Tibial nerve (tissue), 4 donors: ENCODE measurements around the gene SCRG1. TPM values are rescaled to one million over a fixed set of nuclear protein-coding genes. Genes with fewer than 3 reads are reported as not detected.

Experiments used
- DNase-seq, 2 donors: peaks; one replicate each; pipeline ENCODE4 v3.0.0-alpha.2; 2019; ENCODE audit warnings: low spot score in 2 of 2
- H3K27ac ChIP-seq, 4 donors: fragments of 200-600 bp; sonication (generic) in 3 of 4; one replicate each; pipeline ENCODE4 v1.5.1; 2017 to 2019; ENCODE audit warnings: mild to moderate bottlenecking in 1 of 4
- H3K27me3 ChIP-seq, 2 donors: fragments of 200-600 bp; sonication (generic) in 1 of 2; one replicate each; pipeline versions ENCODE4 v1.5.1 to v1.6.0; 2017 to 2019
- H3K36me3 ChIP-seq, 3 donors: fragments of 200-600 bp; sonication (generic); one replicate each; pipeline ENCODE4 v1.5.1; 2018 to 2019
- H3K4me1 ChIP-seq, 4 donors: fragments of 200-600 bp; sonication (generic) in 3 of 4; one replicate each; pipeline ENCODE4 v1.5.1; 2017 to 2019
- H3K4me3 ChIP-seq, 4 donors: fragments of 200-600 bp; sonication (generic) in 3 of 4; one replicate each; pipeline ENCODE4 v1.5.1; 2017 to 2019; ENCODE audit warnings: mild to moderate bottlenecking in 1 of 4, moderate library complexity in 1 of 4
- H3K9me3 ChIP-seq, 4 donors: fragments of 200-600 bp; sonication (generic) in 3 of 4; one replicate each; pipeline ENCODE4 v1.5.1; 2017 to 2019
- EP300 ChIP-seq, 2 donors: sonication (generic); formaldehyde crosslinking; IDR thresholded peaks; one replicate each; pipeline ENCODE4 v1.6.1; 2017; ENCODE audit warnings: antibody characterized with exemption in 2 of 2, mild to moderate bottlenecking in 1 of 2
- POLR2A ChIP-seq, 2 donors: fragments of 450-650 bp; IDR thresholded peaks; one replicate each; pipeline ENCODE4 v1.6.1; 2017; ENCODE audit warnings: antibody characterized with exemption in 2 of 2, mild to moderate bottlenecking in 2 of 2, moderate library complexity in 2 of 2
- WGBS, 2 donors: methylation state at CpG; one replicate each; pipeline ENCODE4 v1.1.5; 2018; 5-methylcytosine and 5-hydroxymethylcytosine counted together
- total RNA-seq, 4 donors: library from RNA; depleted of rRNA; stranded (reverse); fragments of >200 nt; gene quantifications; one replicate each; pipeline ENCODE4 v1.1.0, GENCODE V29; 2016
- TF ChIP-seq, protein P1 (sequence below), 5 experiments: fragments of 200-600 bp in 3 of 5; fragments of 450-650 bp in 2 of 5; sonication (generic) in 3 of 5; IDR thresholded peaks; one replicate each; pipeline ENCODE4 v1.5.1; 2016 to 2019; ENCODE audit warnings: antibody characterized with exemption in 5 of 5, mild to moderate bottlenecking in 3 of 5, moderate library complexity in 2 of 5

Gene SCRG1
- 1 to 10 TPM in 1 of 4 donors, under 1 TPM in 3; 0.21 to 2.2 (median 0.59) TPM for total RNA-seq

DNA sequence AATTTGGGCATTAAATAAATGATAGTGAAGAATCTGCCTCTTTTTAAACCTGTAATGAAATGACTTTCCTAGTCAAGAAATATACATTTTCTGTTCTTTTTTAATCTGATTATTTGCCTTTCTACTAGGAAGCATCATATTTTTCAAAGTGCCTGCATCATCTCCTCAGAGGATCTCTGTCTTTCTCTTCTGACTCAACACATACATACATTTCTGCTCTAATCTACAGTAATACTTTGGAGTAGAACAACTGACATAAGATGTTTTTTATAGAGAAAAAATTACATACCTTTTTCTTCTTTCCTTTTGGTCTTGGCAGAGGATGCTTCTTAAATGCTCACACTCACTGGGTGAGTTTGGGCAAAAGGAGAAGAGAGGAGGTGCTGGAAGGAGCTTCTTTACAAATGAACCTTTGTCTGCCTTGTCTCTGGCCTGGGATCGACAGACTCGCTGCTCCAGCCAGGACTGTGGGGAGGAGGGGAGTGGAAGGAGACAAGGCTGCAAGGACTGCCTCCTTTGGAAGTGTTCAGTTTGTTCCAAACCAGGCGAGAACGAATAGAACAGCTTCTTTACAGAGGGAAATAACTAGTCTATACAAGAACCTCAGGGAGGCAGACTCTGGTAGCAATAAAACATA lies at the start of gene SCRG1:
TSS of gene SCRG1 (minus strand) at position 338 of the 637 bp plus-strand sequence. CDS start 7,702 bp downstream, outside the sequence.
- H3K27me3 ChIP-seq = no peaks in the 10 kb centered on the region
- H3K36me3 ChIP-seq = peaks cover 0 to 32% (median 0%) of the 10 kb centered on the region in 3 donors
- no peak within 1 kb of the TSS for H3K4me3 ChIP-seq
- DNase-seq = peak in 1 of 2 donors; percentile 38
- TF ChIP-seq EP300 (IDR thresholded peaks at IDR 0.05) (no peak), POLR2A (IDR thresholded peaks at IDR 0.05) (no peak)
- TF ChIP-seq, protein P1, sequence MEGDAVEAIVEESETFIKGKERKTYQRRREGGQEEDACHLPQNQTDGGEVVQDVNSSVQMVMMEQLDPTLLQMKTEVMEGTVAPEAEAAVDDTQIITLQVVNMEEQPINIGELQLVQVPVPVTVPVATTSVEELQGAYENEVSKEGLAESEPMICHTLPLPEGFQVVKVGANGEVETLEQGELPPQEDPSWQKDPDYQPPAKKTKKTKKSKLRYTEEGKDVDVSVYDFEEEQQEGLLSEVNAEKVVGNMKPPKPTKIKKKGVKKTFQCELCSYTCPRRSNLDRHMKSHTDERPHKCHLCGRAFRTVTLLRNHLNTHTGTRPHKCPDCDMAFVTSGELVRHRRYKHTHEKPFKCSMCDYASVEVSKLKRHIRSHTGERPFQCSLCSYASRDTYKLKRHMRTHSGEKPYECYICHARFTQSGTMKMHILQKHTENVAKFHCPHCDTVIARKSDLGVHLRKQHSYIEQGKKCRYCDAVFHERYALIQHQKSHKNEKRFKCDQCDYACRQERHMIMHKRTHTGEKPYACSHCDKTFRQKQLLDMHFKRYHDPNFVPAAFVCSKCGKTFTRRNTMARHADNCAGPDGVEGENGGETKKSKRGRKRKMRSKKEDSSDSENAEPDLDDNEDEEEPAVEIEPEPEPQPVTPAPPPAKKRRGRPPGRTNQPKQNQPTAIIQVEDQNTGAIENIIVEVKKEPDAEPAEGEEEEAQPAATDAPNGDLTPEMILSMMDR (IDR thresholded peaks at IDR 0.05) = no peak
- H3K27ac ChIP-seq = peak within 1 kb of the TSS in 1 of 4 donors; percentile 51
- WGBS, 2 donors = 32 to 35% methylated on average over 4 of the region's 4 CpGs
- peaks cover 0 to 21% (median 4%) of the 10 kb centered on the region in 4 donors for H3K4me1 ChIP-seq
- no peaks in the 10 kb centered on the region for H3K9me3 ChIP-seq

DNA sequence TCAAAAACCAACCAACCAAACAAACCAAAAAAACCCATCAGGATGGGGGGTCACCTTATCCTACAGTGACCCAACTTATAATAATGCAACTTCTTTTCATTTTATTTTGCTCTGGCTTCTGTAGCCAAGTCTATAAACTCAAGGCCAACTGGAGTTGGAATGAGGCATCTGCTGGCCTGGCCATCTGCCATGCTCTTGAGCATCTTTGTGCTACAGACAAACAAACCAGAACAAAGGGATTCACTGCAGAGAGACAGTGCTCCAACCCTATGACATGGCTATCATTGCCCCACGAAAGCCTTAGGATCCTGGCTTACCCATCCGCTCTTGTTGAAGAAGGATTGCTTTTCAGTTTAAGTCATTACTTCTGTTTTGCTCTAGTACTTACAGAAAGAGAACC lies 49.2 kb upstream of the SCRG1 start:
- TF ChIP-seq, protein P1 (IDR thresholded peaks at IDR 0.05) = no peak
- TF ChIP-seq POLR2A (IDR thresholded peaks at IDR 0.05) (no peak), EP300 (IDR thresholded peaks at IDR 0.05) (no peak)
- H3K27ac ChIP-seq = no peak overlapping the region
- H3K4me1 ChIP-seq = peaks cover 0 to 13% (median 0%) of the 10 kb centered on the region in 4 donors
- no peaks in the 10 kb centered on the region for H3K9me3 ChIP-seq
- 69 to 77% methylated on average over 2 of the region's 2 CpGs for WGBS, 2 donors
- H3K4me3 ChIP-seq = no peak overlapping the region
- no peaks in the 10 kb centered on the region for H3K27me3 ChIP-seq
- DNase-seq = no peak
- H3K36me3 ChIP-seq = peaks cover 0 to 19% (median 0%) of the 10 kb centered on the region in 3 donors

DNA sequence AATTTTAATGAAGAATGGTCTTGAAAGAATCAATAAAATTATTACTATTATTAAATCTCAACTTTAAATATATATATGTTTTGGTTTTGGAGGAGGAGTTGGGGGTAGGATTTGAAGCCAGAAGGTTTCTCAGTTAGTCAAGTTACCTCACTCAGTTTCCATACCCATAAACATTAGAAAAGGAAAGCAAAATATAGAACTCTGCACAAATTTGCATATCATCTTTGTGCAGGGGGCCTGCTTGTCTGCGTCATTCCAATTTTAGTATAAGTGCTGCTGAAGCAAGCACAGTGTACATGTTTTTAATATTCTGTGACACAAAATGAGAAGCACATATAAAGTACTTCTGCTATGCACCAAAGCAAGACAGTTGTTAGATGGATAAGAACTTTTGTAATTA lies 47.5 kb upstream of the SCRG1 start:
- DNase-seq = no peak
- H3K36me3 ChIP-seq = peaks cover 0 to 31% (median 0%) of the 10 kb centered on the region in 3 donors
- WGBS, 2 donors = 96 to 100% methylated on average over 1 of the region's 1 CpG
- H3K4me1 ChIP-seq = peaks cover 0 to 13% (median 0%) of the 10 kb centered on the region in 4 donors
- TF ChIP-seq, protein P1 (IDR thresholded peaks at IDR 0.05) = no peak
- TF ChIP-seq EP300 (IDR thresholded peaks at IDR 0.05) (no peak), POLR2A (IDR thresholded peaks at IDR 0.05) (no peak)
- no peaks in the 10 kb centered on the region for H3K9me3 ChIP-seq
- no peak overlapping the region for H3K4me3 ChIP-seq
- no peak overlapping the region for H3K27ac ChIP-seq
- no peaks in the 10 kb centered on the region for H3K27me3 ChIP-seq

DNA sequence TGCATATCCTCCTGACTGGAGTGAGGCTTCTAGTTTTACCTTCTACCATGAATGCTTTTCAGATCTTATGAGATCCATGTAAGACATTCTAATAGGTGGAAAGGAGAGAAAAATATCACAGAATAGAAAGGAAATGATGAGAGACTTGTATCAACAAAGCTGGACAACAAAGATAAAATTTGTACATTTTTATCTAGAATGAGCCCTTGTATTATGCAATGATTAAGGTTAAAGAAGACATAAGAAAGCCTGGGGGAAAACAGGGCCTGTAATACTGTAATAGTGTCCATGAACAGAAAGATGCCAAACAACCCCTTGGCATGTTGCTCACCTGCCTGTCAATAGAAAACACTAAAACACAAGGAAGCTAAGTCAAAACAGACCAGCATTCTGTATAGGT lies 44.2 kb upstream of the SCRG1 start:
- H3K9me3 ChIP-seq = peaks cover 0 to 7% (median 0%) of the 10 kb centered on the region in 4 donors
- H3K4me3 ChIP-seq = no peak overlapping the region
- H3K27ac ChIP-seq = no peak overlapping the region
- no peak for DNase-seq
- peaks cover 0 to 50% (median 0%) of the 10 kb centered on the region in 3 donors for H3K36me3 ChIP-seq
- H3K4me1 ChIP-seq = peaks cover 0 to 4% (median 0%) of the 10 kb centered on the region in 4 donors
- TF ChIP-seq, protein P1 (IDR thresholded peaks at IDR 0.05) = no peak
- H3K27me3 ChIP-seq = no peaks in the 10 kb centered on the region

DNA sequence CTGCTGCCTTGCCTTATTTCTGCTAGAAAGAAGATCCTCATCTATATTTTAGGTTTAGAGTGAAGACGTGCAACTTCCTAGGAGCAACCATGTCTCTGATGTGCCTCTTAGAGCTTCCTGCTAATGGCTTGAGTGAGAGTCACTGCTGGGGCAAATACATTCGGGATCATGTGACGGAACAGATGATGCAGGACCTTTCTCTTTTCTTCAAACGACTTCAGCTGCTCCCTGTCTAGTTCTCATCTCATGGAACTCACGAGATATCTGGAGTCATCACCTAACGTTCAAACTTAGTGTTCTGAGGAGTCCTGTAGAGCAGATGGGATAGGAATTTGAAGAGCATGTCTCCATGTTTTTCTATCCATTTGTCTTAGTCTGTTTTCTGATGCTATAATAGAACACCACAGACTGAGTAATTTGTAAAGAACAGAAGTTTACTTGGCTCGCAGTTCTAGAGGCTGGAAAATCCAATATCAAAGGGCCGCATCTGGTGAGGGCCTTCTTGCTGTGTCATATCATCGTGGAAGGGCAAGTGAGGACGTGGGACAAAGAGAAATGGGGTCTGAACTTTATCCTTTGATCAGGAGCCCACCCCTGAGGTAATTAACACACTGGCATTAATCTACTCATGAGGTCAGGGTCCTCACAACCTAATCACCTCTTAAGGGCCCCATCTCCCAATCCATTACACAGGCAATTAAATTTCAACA lies 43.5 kb upstream of the SCRG1 start:
- Histone ChIP-seq H3K27ac (no peak overlapping the region), H3K27me3 (no peaks in the 10 kb centered on the region), H3K4me3 (no peak overlapping the region), H3K4me1 (no peaks in the 10 kb centered on the region), H3K36me3 (peaks cover 0 to 50% (median 0%) of the 10 kb centered on the region in 3 donors), H3K9me3 (peaks cover 0 to 7% (median 0%) of the 10 kb centered on the region in 4 donors)
- 88 to 89% methylated on average over 10 of the region's 10 CpGs for WGBS, 2 donors
- TF ChIP-seq, protein P1 (IDR thresholded peaks at IDR 0.05) = no peak
- no peak for TF ChIP-seq EP300 (IDR thresholded peaks at IDR 0.05)
- TF ChIP-seq POLR2A (IDR thresholded peaks at IDR 0.05) = no peak
- no peak for DNase-seq
